Panc1 (cell line): ENCODE data around the gene HCFC1R1. TPM values are rescaled to one million over a fixed set of nuclear protein-coding genes. Genes with fewer than 3 reads are reported as not detected.
"Not testable (repeated sequence)": the region's sequence is repeated elsewhere in the genome, so short reads cannot be mapped to it uniquely, and the experiment has no call there.

ENCODE experiments used
- ATAC-seq: fragments of 200-7000 bp; cut with Tn5 transposase; 2 replicates; pipeline ENCODE4 v1.9.1; 2020; ENCODE audit warnings: mild to moderate bottlenecking, moderate library complexity
- BruUV-seq: library from RNA; stranded (reverse); fragments of 400-500 nt; replicated peaks from 2 replicates; lab custom pipeline; 2021; lab: Mats Ljungman, UMichigan
- CTCF ChIA-PET: fragments of 300-600 bp; sonication (Branson Sonifier 250); formaldehyde crosslinking; loops from one replicate; lab custom pipeline; 2022; ENCODE audit warnings: antibody characterized with exemption; lab: Charles Lee
- POLR2A ChIA-PET: fragments of 300-600 bp; sonication (Branson Sonifier 250); formaldehyde crosslinking; loops from one replicate; lab custom pipeline; 2022; ENCODE audit warnings: antibody characterized with exemption; lab: Charles Lee
- DNase-seq: peaks from one replicate; pipeline ENCODE4 v3.0.0-alpha.2; 2010; ENCODE audit warnings: low read depth, low spot score
- H3K27ac ChIP-seq: 2 replicates; pipeline ENCODE4 v1.5.1; 2011; ENCODE audit warnings: mild to moderate bottlenecking, low read length, inconsistent platforms
- H3K27me3 ChIP-seq: fragments of 200-500 bp; sonication (Bioruptor generic); 2 replicates; pipeline ENCODE4 v1.6.0; 2014; ENCODE audit warnings: low read length, inconsistent platforms; ENCODE audit not compliant: control insufficient read depth, insufficient read depth
- H3K36me3 ChIP-seq: fragments of 200-500 bp; sonication (Bioruptor generic); 2 replicates; pipeline ENCODE4 v1.5.1; 2014; ENCODE audit warnings: inconsistent platforms, mild to moderate bottlenecking, low read length, moderate library complexity; ENCODE audit not compliant: control insufficient read depth, insufficient read depth
- H3K4me1 ChIP-seq: 2 replicates; pipeline ENCODE4 v1.5.1; 2011; ENCODE audit warnings: inconsistent platforms, mild to moderate bottlenecking, low read length, moderate library complexity; ENCODE audit not compliant: control insufficient read depth, insufficient read depth
- H3K4me3 ChIP-seq, 2 experiments: 2 replicates each; pipeline ENCODE4 v1.5.1; 2011 to 2012; ENCODE audit warnings: low read depth in 2 of 2, low read length in 2 of 2, mild to moderate bottlenecking in 2 of 2, inconsistent platforms in 1 of 2, moderate library complexity in 1 of 2
- H3K9me3 ChIP-seq: fragments of 200-500 bp; sonication (Bioruptor generic); 2 replicates; pipeline ENCODE4 v1.5.1; 2014; ENCODE audit warnings: low read depth, mild to moderate bottlenecking, inconsistent platforms, low read length, moderate library complexity; ENCODE audit not compliant: control insufficient read depth, insufficient read depth
- CTCF ChIP-seq: fragments of 450-650 bp; IDR thresholded peaks from 2 replicates; pipeline ENCODE4 v1.5.1; 2017; ENCODE audit warnings: mild to moderate bottlenecking
- POLR2AphosphoS5 ChIP-seq: IDR thresholded peaks from 2 replicates; pipeline ENCODE4 v1.6.1; 2012; ENCODE audit warnings: mild to moderate bottlenecking, low read depth, low read length, moderate library complexity
- REST ChIP-seq, 2 experiments: IDR thresholded peaks; 2 replicates each; pipeline ENCODE4 v1.6.1; 2011 to 2012; ENCODE audit warnings: low read depth in 2 of 2, control low read depth in 1 of 2, low read length in 1 of 2, mild to moderate bottlenecking in 1 of 2, moderate library complexity in 1 of 2; ENCODE audit not compliant: insufficient read depth in 1 of 2
- SIN3A ChIP-seq: IDR thresholded peaks from 2 replicates; pipeline ENCODE4 v1.6.1; 2012; ENCODE audit warnings: low read depth, mild to moderate bottlenecking, low read length, moderate library complexity, borderline replicate concordance; ENCODE audit not compliant: insufficient read depth
- TCF7L2 ChIP-seq: IDR thresholded peaks from 2 replicates; pipeline ENCODE4 v1.6.1; 2011; ENCODE audit warnings: mild to moderate bottlenecking, low read depth, low read length, inconsistent platforms
- in situ Hi-C: cut with HindIII; loops from 2 replicates; pipeline ENCODE4 v1.10.0; 2016; ENCODE audit warnings: low sequenced_read_pairs, low pct_unique_long_range_greater_than_20kb
- intact Hi-C: fragments of 100-400 bp; cut with micrococcal nuclease; formaldehyde crosslinking; loops from one replicate; pipeline ENCODE4 v1.10.0; 2022; ENCODE audit not compliant: unreplicated experiment
- total RNA-seq: library from RNA; stranded (reverse); gene quantifications from one replicate; pipeline ENCODE4 v1.2.1, GENCODE V29; 2021; ENCODE audit not compliant: unreplicated experiment

The HCFC1R1 gene
- total RNA-seq, 1 experiment from 2014 or later, result 67.3 TPM

DNA sequence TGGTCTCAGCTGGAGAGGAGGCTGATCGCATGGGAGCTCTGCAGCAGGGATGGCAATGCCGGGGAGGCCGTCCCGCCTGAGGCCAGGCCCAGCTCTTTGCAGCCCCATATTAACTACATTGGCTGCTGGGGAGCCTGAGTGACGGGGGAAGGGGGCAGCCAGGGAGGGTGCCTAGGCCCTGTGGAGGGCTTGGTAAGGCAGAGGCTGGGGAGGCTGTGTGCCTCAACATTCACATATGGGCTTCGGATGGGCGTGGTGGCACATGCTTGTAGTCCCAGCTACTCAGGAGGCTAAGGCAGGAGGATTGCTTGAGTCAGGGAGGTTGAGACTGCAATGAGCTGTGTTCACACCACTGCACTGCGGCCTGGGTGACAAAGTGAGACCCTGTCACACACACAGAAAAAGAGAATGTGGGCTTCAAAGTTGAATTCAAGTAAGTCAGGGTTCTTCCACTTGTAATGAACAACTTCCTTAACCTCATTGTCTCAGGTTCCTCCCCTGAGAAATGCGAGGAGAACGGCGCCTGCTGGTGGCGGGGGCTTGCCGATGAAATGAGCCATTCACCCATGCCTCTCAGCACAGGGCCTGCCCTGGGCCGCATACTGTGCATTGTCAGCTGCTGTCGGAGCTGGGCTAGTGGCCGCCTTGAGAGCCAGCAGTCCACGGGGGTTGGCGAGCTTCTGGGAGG, 49.0 kb upstream of the HCFC1R1 start:
- H3K27me3 ChIP-seq, H3K36me3 ChIP-seq, H3K4me1 ChIP-seq, POLR2A ChIA-PET, BruUV-seq, ATAC-seq, in situ Hi-C loops, CTCF ChIA-PET, H3K4me3 ChIP-seq, H3K9me3 ChIP-seq, DNase-seq, intact Hi-C loops, H3K27ac ChIP-seq: not testable (repeated sequence)

GRCh38 chr16:3072148-3072547, 48.4 kb upstream of the HCFC1R1 start:
- CTCF ChIA-PET, H3K4me1 ChIP-seq, in situ Hi-C loops, H3K9me3 ChIP-seq, H3K27me3 ChIP-seq, POLR2A ChIA-PET, H3K4me3 ChIP-seq, H3K27ac ChIP-seq, intact Hi-C loops, BruUV-seq, DNase-seq, ATAC-seq, H3K36me3 ChIP-seq: not testable (repeated sequence)

DNA sequence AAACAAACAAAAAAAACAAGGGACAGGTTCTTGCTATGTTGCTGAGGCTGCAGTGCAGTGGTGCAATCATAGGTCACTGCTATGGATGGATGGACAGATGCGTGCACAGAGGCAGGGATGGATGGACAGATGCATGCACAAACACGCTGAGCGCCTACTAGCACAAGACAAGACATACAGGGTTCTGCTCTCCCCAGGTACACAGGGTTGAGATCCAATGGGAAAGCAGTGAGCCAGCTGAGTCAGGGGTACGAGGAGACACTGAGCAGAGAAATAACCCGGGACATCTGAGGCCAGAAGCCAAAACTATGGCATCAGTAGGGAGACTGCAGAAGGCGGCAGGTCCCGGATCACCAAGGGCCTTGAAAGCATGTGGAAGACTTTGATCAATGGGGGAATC, 47.9 kb upstream of the HCFC1R1 start:
- CTCF ChIA-PET, result no interaction called here
- DNase-seq, result no peak
- BruUV-seq, result no TSS peak
- in situ Hi-C loops, result no loop called here
- TF ChIP-seq CTCF (no peak), SIN3A (no peak), TCF7L2 (no peak), REST (IDR thresholded peaks at IDR 0.05; ENCODE audit: insufficient read depth in 1 of 2, low read depth in 2 of 2, low read length in 1 of 2) (no peak), POLR2AphosphoS5 (no peak)
- H3K9me3 ChIP-seq, result no peaks in the 10 kb centered on the region
- POLR2A ChIA-PET, result no interaction called here
- H3K36me3 ChIP-seq, result no peaks in the 10 kb centered on the region
- intact Hi-C loops, result no loop called here
- H3K4me1 ChIP-seq, result no peaks in the 10 kb centered on the region
- H3K27ac ChIP-seq, result no peak overlapping the region
- no peaks in the 10 kb centered on the region for H3K27me3 ChIP-seq
- ATAC-seq, result no peak
- no peak overlapping the region for H3K4me3 ChIP-seq
